IMR-90 (cell line): ENCODE data around the gene DRD4. TPM values are rescaled to one million over a fixed set of nuclear protein-coding genes. Genes with fewer than 3 reads are reported as not detected.

Experiments used
- ATAC-seq: fragments of 200-7000 bp; cut with Tn5 transposase; 2 replicates; pipeline ENCODE4 v1.9.1; 2020; ENCODE audit warnings: low read depth, mild to moderate bottlenecking, moderate library complexity
- BruUV-seq: library from RNA; stranded (reverse); fragments of 400-500 nt; replicated peaks from 2 replicates; lab custom pipeline; 2021; lab: Mats Ljungman, UMichigan
- CTCF ChIA-PET: fragments of 300-600 bp; formaldehyde crosslinking; extraction: SDS; loops from one replicate; lab custom pipeline; 2021; ENCODE audit warnings: antibody characterized with exemption; lab: Yijun Ruan, JAX
- POLR2A ChIA-PET: fragments of 300-600 bp; sonication (Branson Sonifier 250); formaldehyde crosslinking; loops from one replicate; lab custom pipeline; 2022; ENCODE audit warnings: antibody characterized with exemption; ENCODE audit not compliant: unreplicated experiment; lab: Charles Lee
- DNase-seq: peaks from one replicate; pipeline ENCODE4 v3.0.0; 2013
- H2AFZ ChIP-seq: replicated peaks from 2 replicates; pipeline ENCODE3; 2013; ENCODE audit warnings: low read length, mild to moderate bottlenecking; ENCODE audit not compliant: poor library complexity
- H2AK5ac ChIP-seq: 2 replicates; pipeline ENCODE4 v1.6.1; 2013; ENCODE audit warnings: low read depth, low read length, inconsistent platforms
- H2AK9ac ChIP-seq: replicated peaks from 2 replicates; pipeline ENCODE3; 2013; ENCODE audit warnings: mild to moderate bottlenecking, low read depth, low read length, moderate library complexity; ENCODE audit not compliant: poor library complexity
- H2BK120ac ChIP-seq: 2 replicates; pipeline ENCODE4 v1.6.1; 2013; ENCODE audit warnings: low read depth, low read length, inconsistent platforms
- H2BK15ac ChIP-seq: 3 replicates; pipeline ENCODE4 v1.6.1; 2013; ENCODE audit warnings: low read depth, low read length, inconsistent platforms
- H2BK20ac ChIP-seq: 2 replicates; pipeline ENCODE4 v1.6.1; 2013; ENCODE audit warnings: low read depth, mild to moderate bottlenecking, inconsistent platforms, low read length, moderate library complexity
- H2BK5ac ChIP-seq: 2 replicates; pipeline ENCODE4 v1.6.1; 2013; ENCODE audit warnings: mild to moderate bottlenecking, low read depth, low read length, inconsistent platforms; ENCODE audit not compliant: poor library complexity, severe bottlenecking
- H3K14ac ChIP-seq: replicated peaks from 2 replicates; pipeline ENCODE4 v1.6.1; 2013; ENCODE audit warnings: low read depth, low read length, inconsistent platforms
- H3K18ac ChIP-seq: 2 replicates; pipeline ENCODE4 v1.6.1; 2013; ENCODE audit warnings: low read depth, low read length, control low read depth
- H3K23ac ChIP-seq: 2 replicates; pipeline ENCODE4 v1.6.1; 2013; ENCODE audit warnings: low read depth, low read length, inconsistent platforms
- H3K27ac ChIP-seq: 2 replicates; pipeline ENCODE4 v1.5.1; 2013; ENCODE audit warnings: mild to moderate bottlenecking, control low read depth, low read length; ENCODE audit not compliant: insufficient read depth
- H3K27me3 ChIP-seq: 2 replicates; pipeline ENCODE4 v1.6.1; 2013; ENCODE audit warnings: low read length; ENCODE audit not compliant: control insufficient read depth, insufficient read depth
- H3K36me3 ChIP-seq: 2 replicates; pipeline ENCODE4 v1.6.1; 2013; ENCODE audit warnings: low read length, mixed read lengths; ENCODE audit not compliant: control insufficient read depth, insufficient read depth
- H3K4ac ChIP-seq: 2 replicates; pipeline ENCODE4 v1.6.1; 2013; ENCODE audit warnings: low read depth, low read length, inconsistent platforms
- H3K4me1 ChIP-seq: 2 replicates; pipeline ENCODE4 v1.6.1; 2013; ENCODE audit warnings: low read length, mixed read lengths; ENCODE audit not compliant: control insufficient read depth, insufficient read depth
- H3K4me2 ChIP-seq: 2 replicates; pipeline ENCODE4 v1.6.1; 2013; ENCODE audit warnings: low read depth, mild to moderate bottlenecking, control low read depth, low read length, moderate library complexity
- H3K4me3 ChIP-seq: 2 replicates; pipeline ENCODE4 v1.5.1; 2013; ENCODE audit warnings: low read depth, mild to moderate bottlenecking, control low read depth, low read length, moderate library complexity; ENCODE audit not compliant: insufficient read depth
- H3K56ac ChIP-seq: 2 replicates; pipeline ENCODE4 v1.6.1; 2013; ENCODE audit warnings: low read length, inconsistent platforms; ENCODE audit not compliant: insufficient read depth; ENCODE audit errors: extremely low read depth
- H3K79me1 ChIP-seq, 2 experiments: 2 replicates each; pipeline ENCODE4 v1.6.1; 2013; ENCODE audit warnings: low read length in 2 of 2, inconsistent platforms in 1 of 2, low read depth in 1 of 2
- H3K9ac ChIP-seq: 2 replicates; pipeline ENCODE4 v1.6.1; 2013; ENCODE audit warnings: low read depth, low read length, control low read depth
- H3K9me1 ChIP-seq: 2 replicates; pipeline ENCODE4 v1.6.1; 2013; ENCODE audit warnings: low read length, inconsistent platforms; ENCODE audit not compliant: insufficient read depth
- H3K9me3 ChIP-seq: 2 replicates; pipeline ENCODE4 v1.6.1; 2013; ENCODE audit warnings: low read length; ENCODE audit not compliant: control insufficient read depth, insufficient read depth
- H4K20me1 ChIP-seq: 2 replicates; pipeline ENCODE4 v1.6.1; 2013; ENCODE audit warnings: low read length, inconsistent platforms; ENCODE audit not compliant: insufficient read depth
- H4K5ac ChIP-seq: 2 replicates; pipeline ENCODE4 v1.6.1; 2013; ENCODE audit warnings: mild to moderate bottlenecking, low read depth, low read length, control low read depth
- H4K8ac ChIP-seq, 2 experiments: 2 replicates each; pipeline ENCODE4 v1.6.1; 2013; ENCODE audit warnings: low read depth in 2 of 2, low read length in 2 of 2, control low read depth in 1 of 2, inconsistent platforms in 1 of 2
- H4K91ac ChIP-seq: 2 replicates; pipeline ENCODE4 v1.6.1; 2013; ENCODE audit warnings: low read depth, low read length, inconsistent platforms; ENCODE audit not compliant: insufficient read depth
- MAFK ChIP-seq: IDR thresholded peaks from 2 replicates; pipeline ENCODE4 v1.6.1; 2012; ENCODE audit warnings: low read depth, low read length, improper control_type of control experiment
- MXI1 ChIP-seq: IDR thresholded peaks from 2 replicates; pipeline ENCODE4 v1.6.1; 2012; ENCODE audit warnings: low read depth, mild to moderate bottlenecking, low read length, moderate library complexity, borderline replicate concordance
- NFE2L2 ChIP-seq: fragments of 150-350 bp; IDR thresholded peaks from 2 replicates; pipeline ENCODE4 v1.6.1; 2016; ENCODE audit warnings: low read depth, mild to moderate bottlenecking, low read length
- RAD21 ChIP-seq: IDR thresholded peaks from 2 replicates; pipeline ENCODE4 v1.6.1; 2012; ENCODE audit warnings: low read length, improper control_type of control experiment
- SMC3 ChIP-seq: fragments of 150-350 bp; IDR thresholded peaks from 2 replicates; pipeline ENCODE4 v1.6.1; 2016; ENCODE audit warnings: low read depth, mild to moderate bottlenecking, antibody characterized with exemption, low read length, moderate library complexity
- WGBS, 2 experiments: methylation state at CpG; one replicate each; pipeline versions ENCODE4 v1.1.5 to v1.1.7; 2013; ENCODE audit warnings: missing lambda C conversion rate in 2 of 2; ENCODE audit not compliant: insufficient read length in 1 of 2; ENCODE audit errors: extremely low coverage in 2 of 2; 5-methylcytosine and 5-hydroxymethylcytosine counted together
- dilution Hi-C: fragments of 300-500 bp; cut with HindIII; formaldehyde crosslinking; loops from one replicate; pipeline ENCODE4 v1.14.3; 2018; ENCODE audit warnings: low sequenced_read_pairs; ENCODE audit not compliant: unreplicated experiment
- in situ Hi-C: fragments of 300-500 bp; cut with MboI; formaldehyde crosslinking; loops from 3 replicates; pipeline ENCODE4 v1.14.3; 2019; ENCODE audit warnings: low sequenced_read_pairs, inconsistent platforms, mixed read lengths
- intact Hi-C: fragments of 100-400 bp; cut with micrococcal nuclease; formaldehyde crosslinking; loops from 2 replicates; pipeline ENCODE4 v1.10.0; 2022
- polyA plus RNA-seq, 3 experiments: library from polyadenylated mRNA; depleted of rRNA; stranded (reverse); fragments of >200 nt; gene quantifications; 2 replicates each; pipeline ENCODE4 v1.2.3, GENCODE V29; 2012; ENCODE audit warnings: low replicate concordance in 1 of 3
- total RNA-seq: library from RNA; depleted of rRNA; stranded (reverse); fragments of >200 nt; gene quantifications from 2 replicates; pipeline ENCODE4 v1.2.3, GENCODE V29; 2012
- TF ChIP-seq, protein P1 (sequence below): conservative IDR thresholded peaks from 2 replicates; pipeline ENCODE4 v1.5.1; 2012; ENCODE audit warnings: mild to moderate bottlenecking, low read depth, low read length, improper control_type of control experiment

Gene DRD4
- total and polyA plus RNA-seq, 2 of the 4 experiments (the other 2 are of a cell fraction) = not detected

DNA sequence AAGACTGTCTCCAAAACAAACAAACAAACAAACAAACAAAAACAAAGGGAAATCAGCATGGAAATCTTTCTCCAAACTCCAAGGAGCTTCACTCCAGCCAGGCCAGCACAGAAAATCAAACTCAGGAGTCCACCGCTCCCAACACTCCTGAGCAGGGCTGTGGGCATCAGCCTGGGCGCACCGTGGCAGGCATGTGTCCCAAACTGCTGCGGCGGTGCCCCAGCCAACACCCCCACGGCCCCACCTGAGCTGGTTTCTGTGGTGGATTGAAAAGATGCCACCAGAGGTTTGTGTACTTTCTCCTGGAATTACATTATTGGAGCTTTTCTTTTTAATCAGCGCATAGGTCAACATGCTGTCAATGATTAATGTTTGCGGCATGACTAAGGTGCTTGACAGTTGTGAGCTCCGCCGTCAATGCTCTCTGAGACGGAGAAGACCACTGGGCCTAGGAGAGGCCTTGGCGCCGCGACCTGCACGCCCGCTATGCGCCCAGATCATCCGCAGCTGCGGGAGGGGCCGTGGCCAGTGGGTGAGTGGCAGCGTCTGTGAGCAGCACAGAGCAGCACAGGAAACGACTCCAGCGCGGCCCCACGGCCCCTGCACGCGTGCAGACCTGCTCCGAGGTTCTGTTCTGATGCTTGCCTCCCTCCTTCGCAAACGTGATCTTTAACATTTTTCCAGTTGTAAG, 18.1 kb downstream of the DRD4 start:
- intact Hi-C loops = no loop called here
- Histone ChIP-seq H3K9me3 (no peaks in the 10 kb centered on the region), H3K27ac (no peak overlapping the region), H3K36me3 (peaks cover 27% of the 10 kb centered on the region), H2AK9ac (no peak overlapping the region), H2BK20ac (no peak overlapping the region), H3K9ac (no peak overlapping the region), H3K4ac (no peak overlapping the region), H4K8ac (no peak overlapping the region), H4K20me1 (no peaks in the 10 kb centered on the region), H2BK15ac (no peak overlapping the region), H3K23ac (no peak overlapping the region), H4K5ac (no peak overlapping the region), H3K27me3 (no peaks in the 10 kb centered on the region), H3K56ac (no peak overlapping the region), H3K14ac (no peak overlapping the region), H2BK5ac (no peak overlapping the region), H3K9me1 (no peaks in the 10 kb centered on the region), H2AK5ac (no peak overlapping the region), H3K4me3 (no peak overlapping the region), H4K91ac (no peak overlapping the region), H3K4me1 (peaks cover 3% of the 10 kb centered on the region), H2BK120ac (no peak overlapping the region), H2AFZ (no peak overlapping the region), H3K79me1 (no peaks in the 10 kb centered on the region), H3K18ac (no peak overlapping the region), H3K4me2 (no peak overlapping the region)
- dilution Hi-C loops = no loop called here
- in situ Hi-C loops = no loop called here
- BruUV-seq = no TSS peak
- 88% methylated on average over 13 of the region's 30 CpGs; no CpG with 5 or more reads in 1 of the 2 experiments for WGBS, 2 experiments
- no peak for ATAC-seq
- ChIA-PET POLR2A (no interaction called here), CTCF (no interaction called here)
- no peak for DNase-seq
- TF ChIP-seq MXI1 (no peak), MAFK (no peak), SMC3 (no peak), RAD21 (no peak), NFE2L2 (no peak)
- TF ChIP-seq, protein P1, sequence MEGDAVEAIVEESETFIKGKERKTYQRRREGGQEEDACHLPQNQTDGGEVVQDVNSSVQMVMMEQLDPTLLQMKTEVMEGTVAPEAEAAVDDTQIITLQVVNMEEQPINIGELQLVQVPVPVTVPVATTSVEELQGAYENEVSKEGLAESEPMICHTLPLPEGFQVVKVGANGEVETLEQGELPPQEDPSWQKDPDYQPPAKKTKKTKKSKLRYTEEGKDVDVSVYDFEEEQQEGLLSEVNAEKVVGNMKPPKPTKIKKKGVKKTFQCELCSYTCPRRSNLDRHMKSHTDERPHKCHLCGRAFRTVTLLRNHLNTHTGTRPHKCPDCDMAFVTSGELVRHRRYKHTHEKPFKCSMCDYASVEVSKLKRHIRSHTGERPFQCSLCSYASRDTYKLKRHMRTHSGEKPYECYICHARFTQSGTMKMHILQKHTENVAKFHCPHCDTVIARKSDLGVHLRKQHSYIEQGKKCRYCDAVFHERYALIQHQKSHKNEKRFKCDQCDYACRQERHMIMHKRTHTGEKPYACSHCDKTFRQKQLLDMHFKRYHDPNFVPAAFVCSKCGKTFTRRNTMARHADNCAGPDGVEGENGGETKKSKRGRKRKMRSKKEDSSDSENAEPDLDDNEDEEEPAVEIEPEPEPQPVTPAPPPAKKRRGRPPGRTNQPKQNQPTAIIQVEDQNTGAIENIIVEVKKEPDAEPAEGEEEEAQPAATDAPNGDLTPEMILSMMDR = no peak
